CD8-positive, alpha-beta memory T cell (primary cell): ENCODE data around the gene PPFIBP2. TPM values are rescaled to one million over a fixed set of nuclear protein-coding genes. Genes with fewer than 3 reads are reported as not detected.
A peak's percentile ranks its signal among the peaks of the same experiment; 100 is the strongest.

Source experiments
- CTCF ChIA-PET: fragments of 350-600 bp; sonication (Branson Sonifier 250); formaldehyde crosslinking; loops from one replicate; lab custom pipeline; 2021; ENCODE audit warnings: antibody characterized with exemption; lab: Charles Lee
- POLR2A ChIA-PET: fragments of 350-600 bp; sonication (Branson Sonifier 250); formaldehyde crosslinking; loops from one replicate; lab custom pipeline; 2021; ENCODE audit warnings: antibody characterized with exemption; lab: Charles Lee
- DNase-seq, 5 donors: peaks; one replicate each; pipeline versions ENCODE4 v3.0.0 to v3.0.0-alpha.2; 2020 to 2022; ENCODE audit warnings: mixed read lengths in 1 of 5
- H3K27ac ChIP-seq: one replicate; pipeline ENCODE4 v1.7.0; 2013; ENCODE audit warnings: low read depth, mild to moderate bottlenecking, low read length, moderate library complexity
- H3K27me3 ChIP-seq: 2 replicates; pipeline ENCODE4 v1.7.0; 2013; ENCODE audit warnings: low read length, mild to moderate bottlenecking; ENCODE audit not compliant: insufficient read depth, poor library complexity, severe bottlenecking
- H3K36me3 ChIP-seq: 2 replicates; pipeline ENCODE4 v1.7.0; 2013; ENCODE audit warnings: mild to moderate bottlenecking, low read length, moderate library complexity; ENCODE audit not compliant: insufficient read depth
- H3K4me1 ChIP-seq: 2 replicates; pipeline ENCODE4 v1.7.0; 2013; ENCODE audit warnings: mild to moderate bottlenecking, low read length, moderate library complexity; ENCODE audit not compliant: insufficient read depth
- H3K4me3 ChIP-seq: 2 replicates; pipeline ENCODE4 v1.7.0; 2013; ENCODE audit warnings: mild to moderate bottlenecking, low read length
- H3K9me3 ChIP-seq: 2 replicates; pipeline ENCODE4 v1.7.0; 2013; ENCODE audit warnings: mild to moderate bottlenecking, low read length
- H3K27ac Mint-ChIP-seq, 8 donors: one replicate each; pipeline ENCODE4 v1.8.0; 2020 to 2021; ENCODE audit warnings: mixed read lengths in 8 of 8, mild to moderate bottlenecking in 6 of 8, inconsistent platforms in 3 of 8, moderate library complexity in 3 of 8
- H3K27me3 Mint-ChIP-seq, 2 donors: one replicate each; pipeline ENCODE4 v1.8.0; 2020 to 2021; ENCODE audit warnings: mixed read lengths in 2 of 2, mild to moderate bottlenecking in 1 of 2, moderate library complexity in 1 of 2
- H3K36me3 Mint-ChIP-seq, 3 donors: one replicate each; pipeline ENCODE4 v1.8.0; 2020 to 2021; ENCODE audit warnings: mixed read lengths in 3 of 3, inconsistent platforms in 1 of 3, mild to moderate bottlenecking in 1 of 3
- H3K4me1 Mint-ChIP-seq, 3 donors: one replicate each; pipeline ENCODE4 v1.8.0; 2020 to 2021; ENCODE audit warnings: mixed read lengths in 3 of 3, inconsistent platforms in 1 of 3, mild to moderate bottlenecking in 1 of 3
- H3K4me3 Mint-ChIP-seq, 7 donors: one replicate each; pipeline ENCODE4 v1.8.0; 2020 to 2021; ENCODE audit warnings: mixed read lengths in 7 of 7, mild to moderate bottlenecking in 6 of 7, moderate library complexity in 4 of 7, inconsistent platforms in 2 of 7
- H3K9me3 Mint-ChIP-seq, 5 donors: one replicate each; pipeline ENCODE4 v1.8.0; 2020 to 2022; ENCODE audit warnings: mixed read lengths in 5 of 5, mild to moderate bottlenecking in 3 of 5, moderate library complexity in 2 of 5, inconsistent platforms in 1 of 5
- polyA plus RNA-seq: library from polyadenylated mRNA; unstranded; fragments of 300-500 nt; fragmentation: Illumina TruSeq; gene quantifications from one replicate; pipeline ENCODE4 v1.2.3, GENCODE V29; 2021
- total RNA-seq, 2 experiments: library from RNA; stranded (reverse); gene quantifications; one replicate each; pipeline ENCODE4 v1.2.3, GENCODE V29; 2021

Gene PPFIBP2
- total and polyA plus RNA-seq, 3 experiments from 2014 or later, result 3.9 to 6.8 (median 4.4) TPM

DNA sequence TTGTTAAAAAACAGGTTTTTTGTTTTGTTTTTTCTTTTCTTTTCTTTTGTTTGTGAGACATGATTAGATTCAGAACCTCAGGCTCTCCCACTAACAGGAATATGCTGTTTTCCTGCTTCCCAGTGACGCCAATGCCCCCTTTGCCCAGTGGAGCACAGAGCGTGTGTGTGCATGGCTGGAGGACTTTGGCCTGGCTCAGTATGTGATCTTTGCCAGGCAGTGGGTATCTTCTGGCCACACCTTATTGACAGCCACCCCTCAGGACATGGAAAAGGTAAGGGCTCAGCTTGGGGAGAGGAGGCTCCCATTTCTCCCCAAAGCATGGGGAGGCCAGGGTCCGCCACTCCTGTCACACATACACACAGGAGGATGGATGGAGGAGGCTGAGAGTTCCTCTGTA lies 134.5 kb downstream of the PPFIBP2 start:
- H3K9me3 Mint-ChIP-seq, result no peaks in the 10 kb centered on the region
- H3K27me3 Mint-ChIP-seq, result no peaks in the 10 kb centered on the region
- peaks cover 0 to 62% (median 11%) of the 10 kb centered on the region in 3 donors for H3K36me3 Mint-ChIP-seq
- no peak overlapping the region for H3K27ac Mint-ChIP-seq
- Histone ChIP-seq H3K27ac (no peak overlapping the region), H3K4me1 (no peaks in the 10 kb centered on the region), H3K9me3 (no peaks in the 10 kb centered on the region), H3K27me3 (no peaks in the 10 kb centered on the region), H3K4me3 (no peak overlapping the region), H3K36me3 (no peaks in the 10 kb centered on the region)
- no peaks in the 10 kb centered on the region for H3K4me1 Mint-ChIP-seq
- H3K4me3 Mint-ChIP-seq, result no peak overlapping the region
- ChIA-PET POLR2A (no interaction called here), CTCF (interaction anchor here (1.3 kb wide), 1 partner anchor 18 kb away, joined by 5 read pairs; no protein-coding TSS in a partner anchor)
- no peak for DNase-seq

DNA sequence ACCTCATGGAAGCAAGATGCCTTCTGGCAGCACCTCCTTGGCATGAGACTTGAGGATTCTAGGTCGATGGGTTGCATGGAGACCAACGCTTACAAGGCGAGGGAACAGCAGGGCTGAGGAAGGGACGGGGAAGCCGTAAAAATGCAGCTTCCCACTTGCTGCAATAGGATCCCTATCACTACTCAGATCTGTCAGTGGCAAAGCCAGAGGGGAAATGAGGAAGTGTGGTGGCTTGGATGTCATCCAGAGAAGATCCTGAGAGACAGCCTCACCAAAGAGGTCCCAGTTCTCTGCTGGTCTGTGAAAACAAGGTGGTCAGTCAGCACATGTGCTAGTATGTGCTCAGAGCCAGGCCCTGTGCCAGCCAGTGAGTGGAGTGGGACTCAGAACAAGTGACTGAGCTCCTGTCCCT lies 137.3 kb downstream of the PPFIBP2 start:
- no peak for DNase-seq
- no peak overlapping the region for H3K4me3 Mint-ChIP-seq
- H3K27ac Mint-ChIP-seq, result no peak overlapping the region
- Histone ChIP-seq H3K4me3 (no peak overlapping the region), H3K4me1 (no peaks in the 10 kb centered on the region), H3K9me3 (no peaks in the 10 kb centered on the region), H3K36me3 (no peaks in the 10 kb centered on the region), H3K27ac (no peak overlapping the region), H3K27me3 (no peaks in the 10 kb centered on the region)
- peaks cover 0 to 65% (median 11%) of the 10 kb centered on the region in 3 donors for H3K36me3 Mint-ChIP-seq
- ChIA-PET POLR2A (no interaction called here), CTCF (interaction anchor here (1.1 kb wide), 1 partner anchor 8 kb away, joined by 3 read pairs; no protein-coding TSS in a partner anchor)
- H3K9me3 Mint-ChIP-seq, result no peaks in the 10 kb centered on the region
- no peaks in the 10 kb centered on the region for H3K4me1 Mint-ChIP-seq
- peaks cover 0 to 1% of the 10 kb centered on the region in 2 donors for H3K27me3 Mint-ChIP-seq

DNA sequence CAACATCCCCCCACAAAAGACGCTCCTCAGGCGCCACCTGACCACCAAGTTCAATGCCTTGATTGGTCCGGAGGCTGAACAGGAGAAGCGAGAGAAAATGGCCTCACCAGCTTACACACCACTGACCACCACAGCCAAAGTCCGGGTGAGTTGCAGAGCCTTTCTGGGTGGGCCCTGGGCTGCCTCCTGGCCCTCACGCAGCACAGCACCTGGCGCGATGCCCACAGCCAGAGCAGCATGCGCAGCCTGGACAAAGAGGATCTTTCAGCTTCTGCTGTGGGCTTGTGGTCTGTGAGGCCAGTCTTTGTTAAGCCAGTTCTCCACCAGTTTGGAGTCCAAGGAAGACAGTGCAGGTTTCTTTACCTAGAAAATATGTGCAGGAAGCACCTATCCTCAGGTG lies 137.9 kb downstream of the PPFIBP2 start:
- Histone ChIP-seq H3K4me3 (no peak overlapping the region), H3K4me1 (no peaks in the 10 kb centered on the region), H3K27ac (no peak overlapping the region), H3K27me3 (no peaks in the 10 kb centered on the region), H3K36me3 (no peaks in the 10 kb centered on the region), H3K9me3 (no peaks in the 10 kb centered on the region)
- Mint-ChIP-seq H3K27me3 (peaks cover 0 to 1% of the 10 kb centered on the region in 2 donors), H3K27ac (no peak overlapping the region), H3K36me3 (peaks cover 0 to 65% (median 11%) of the 10 kb centered on the region in 3 donors), H3K4me1 (no peaks in the 10 kb centered on the region), H3K4me3 (no peak overlapping the region), H3K9me3 (no peaks in the 10 kb centered on the region)
- CTCF ChIA-PET, result interaction anchor here (1.1 kb wide), 1 partner anchor 9 kb away, joined by 3 read pairs; no protein-coding TSS in a partner anchor
- no peak for DNase-seq
- POLR2A ChIA-PET, result no interaction called here

DNA sequence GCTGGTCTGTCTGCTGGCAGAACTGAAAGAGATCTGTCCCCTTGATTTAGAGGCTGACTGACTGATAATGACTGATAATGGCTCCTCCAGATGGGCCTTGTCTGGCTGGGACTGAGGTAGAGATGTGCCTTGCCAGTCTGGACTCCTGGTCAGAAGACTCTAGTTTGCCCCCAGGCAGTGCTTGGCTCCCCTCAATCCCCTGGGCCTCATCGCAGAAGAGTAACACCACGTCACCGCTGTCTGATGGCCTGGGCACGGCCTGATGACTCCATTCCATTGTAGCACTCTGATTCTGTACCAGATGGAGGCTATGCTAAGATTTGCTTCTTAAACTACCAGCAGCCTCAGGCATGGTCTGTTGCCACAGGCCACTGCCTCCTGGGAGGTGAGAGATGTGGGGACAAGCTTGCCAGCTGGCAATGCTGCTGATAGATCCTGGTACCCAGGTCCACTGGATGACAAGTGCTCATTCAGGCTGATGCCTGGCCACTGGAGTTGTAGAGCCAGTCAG lies 140.5 kb downstream of the PPFIBP2 start:
- POLR2A ChIA-PET, result no interaction called here
- peaks cover 0 to 4% of the 10 kb centered on the region in 2 donors for H3K27me3 Mint-ChIP-seq

DNA sequence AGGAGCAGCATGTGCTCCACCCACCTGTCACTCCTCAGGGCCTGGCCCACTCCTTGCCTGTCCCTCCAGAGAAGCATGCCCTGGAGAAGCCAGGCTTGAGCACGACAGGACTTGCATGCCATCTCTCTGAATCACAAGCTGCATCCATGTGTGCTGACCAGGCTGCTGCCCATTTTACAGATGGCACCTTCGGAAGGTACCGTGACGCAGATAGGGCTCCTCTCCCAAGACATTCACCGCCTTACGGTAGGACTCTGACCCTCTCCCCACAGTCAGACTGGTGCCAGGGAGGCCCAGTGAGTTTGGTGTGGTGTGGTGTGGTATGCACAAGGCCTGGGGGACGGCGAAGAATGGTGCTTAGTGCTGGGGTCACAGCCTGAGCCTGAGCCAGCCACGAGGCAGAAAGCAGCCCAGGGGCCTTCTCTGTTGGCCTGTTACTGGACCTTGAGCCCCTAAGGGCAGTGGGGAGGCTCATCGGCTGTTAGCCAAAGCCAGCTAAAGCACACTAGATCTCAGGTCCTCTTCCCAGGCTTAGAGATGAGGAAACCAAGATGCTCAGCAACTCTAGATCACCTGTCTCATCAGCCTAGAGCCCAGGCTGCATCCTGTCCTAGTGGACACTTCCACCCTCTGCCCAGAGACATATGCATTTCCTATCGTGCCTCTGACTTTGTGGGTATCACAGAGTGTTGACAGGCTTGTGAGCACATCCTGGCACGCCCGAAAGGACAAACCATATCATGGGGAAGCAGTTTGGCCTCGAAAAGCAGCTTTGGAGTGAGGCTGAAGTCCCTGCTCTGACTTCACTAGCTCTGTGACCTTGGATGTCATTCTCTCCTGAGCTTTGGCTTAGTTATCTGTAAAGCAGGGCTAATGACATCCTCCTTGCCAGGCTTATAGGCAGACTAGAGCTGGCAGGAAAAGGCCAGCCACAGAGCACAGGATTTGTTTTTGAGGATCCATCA lies 141.7 kb downstream of the PPFIBP2 start:
- Mint-ChIP-seq H3K27me3 (peaks cover 0 to 4% of the 10 kb centered on the region in 2 donors), H3K4me1 (no peaks in the 10 kb centered on the region), H3K9me3 (no peaks in the 10 kb centered on the region), H3K36me3 (peaks cover 0 to 40% (median 4%) of the 10 kb centered on the region in 3 donors), H3K4me3 (no peak overlapping the region), H3K27ac (no peak overlapping the region)
- Histone ChIP-seq H3K27me3 (no peaks in the 10 kb centered on the region), H3K4me1 (no peaks in the 10 kb centered on the region), H3K36me3 (no peaks in the 10 kb centered on the region), H3K9me3 (no peaks in the 10 kb centered on the region), H3K4me3 (no peak overlapping the region), H3K27ac (no peak overlapping the region)
- DNase-seq, result no peak
- CTCF ChIA-PET, result interaction anchor here (0.8 to 1.9 kb wide), 2 partner anchors 10 to 142 kb away, joined by 4 to 16 read pairs; partner anchors contain the start of gene PPFIBP2
- POLR2A ChIA-PET, result no interaction called here

More for the DNA sequence above, 140.5 kb downstream of the PPFIBP2 start:
- no peak overlapping the region for H3K27ac Mint-ChIP-seq
- Histone ChIP-seq H3K36me3 (no peaks in the 10 kb centered on the region), H3K4me1 (no peaks in the 10 kb centered on the region), H3K9me3 (no peaks in the 10 kb centered on the region), H3K27ac (no peak overlapping the region), H3K27me3 (no peaks in the 10 kb centered on the region), H3K4me3 (no peak overlapping the region)
- CTCF ChIA-PET, result interaction anchor here (1.0 kb wide), 1 partner anchor 142 kb away, joined by 3 read pairs; no protein-coding TSS in a partner anchor
- H3K4me1 Mint-ChIP-seq, result no peaks in the 10 kb centered on the region
- H3K9me3 Mint-ChIP-seq, result no peaks in the 10 kb centered on the region
- peaks cover 0 to 53% (median 11%) of the 10 kb centered on the region in 3 donors for H3K36me3 Mint-ChIP-seq
- no peak for DNase-seq
- H3K4me3 Mint-ChIP-seq, result no peak overlapping the region

DNA sequence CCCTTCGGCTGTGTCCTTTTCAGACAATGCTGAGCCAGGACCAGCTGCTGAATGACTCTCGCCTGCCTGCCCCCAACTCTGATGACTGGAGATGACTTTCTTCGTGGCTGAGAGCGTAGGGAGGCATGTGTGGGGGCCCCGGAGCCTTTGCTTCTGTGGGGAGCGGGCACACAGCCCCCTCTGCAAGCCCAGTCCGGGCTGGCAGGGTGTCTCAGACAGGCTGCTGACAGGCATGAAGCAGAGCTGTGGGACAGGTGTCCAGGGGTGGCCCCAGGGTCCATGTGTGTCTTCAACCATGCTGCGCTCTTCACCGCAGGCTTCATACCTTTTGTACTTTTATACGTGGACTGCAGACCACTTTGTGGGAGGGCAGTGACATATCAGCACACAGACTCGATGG lies 142.9 kb downstream of the PPFIBP2 start:
- H3K36me3 ChIP-seq, result no peaks in the 10 kb centered on the region
- no peaks in the 10 kb centered on the region for H3K9me3 ChIP-seq
- H3K27me3 ChIP-seq, result no peaks in the 10 kb centered on the region
- POLR2A ChIA-PET, result no interaction called here
- H3K4me3 ChIP-seq, result no peak overlapping the region
- CTCF ChIA-PET, result interaction anchor here (0.8 to 1.9 kb wide), 4 partner anchors 8 to 330 kb away, joined by 3 to 16 read pairs (median 4); partner anchors contain the start of genes EIF3F and PPFIBP2
- no peak overlapping the region for H3K27ac ChIP-seq
- no peak overlapping the region for H3K27ac Mint-ChIP-seq
- peaks cover 0 to 29% (median 2%) of the 10 kb centered on the region in 3 donors for H3K36me3 Mint-ChIP-seq
- no peak for DNase-seq
- H3K4me1 ChIP-seq, result no peaks in the 10 kb centered on the region
- H3K27me3 Mint-ChIP-seq, result peaks cover 0 to 4% of the 10 kb centered on the region in 2 donors
- no peaks in the 10 kb centered on the region for H3K9me3 Mint-ChIP-seq
- no peaks in the 10 kb centered on the region for H3K4me1 Mint-ChIP-seq
- no peak overlapping the region for H3K4me3 Mint-ChIP-seq

DNA sequence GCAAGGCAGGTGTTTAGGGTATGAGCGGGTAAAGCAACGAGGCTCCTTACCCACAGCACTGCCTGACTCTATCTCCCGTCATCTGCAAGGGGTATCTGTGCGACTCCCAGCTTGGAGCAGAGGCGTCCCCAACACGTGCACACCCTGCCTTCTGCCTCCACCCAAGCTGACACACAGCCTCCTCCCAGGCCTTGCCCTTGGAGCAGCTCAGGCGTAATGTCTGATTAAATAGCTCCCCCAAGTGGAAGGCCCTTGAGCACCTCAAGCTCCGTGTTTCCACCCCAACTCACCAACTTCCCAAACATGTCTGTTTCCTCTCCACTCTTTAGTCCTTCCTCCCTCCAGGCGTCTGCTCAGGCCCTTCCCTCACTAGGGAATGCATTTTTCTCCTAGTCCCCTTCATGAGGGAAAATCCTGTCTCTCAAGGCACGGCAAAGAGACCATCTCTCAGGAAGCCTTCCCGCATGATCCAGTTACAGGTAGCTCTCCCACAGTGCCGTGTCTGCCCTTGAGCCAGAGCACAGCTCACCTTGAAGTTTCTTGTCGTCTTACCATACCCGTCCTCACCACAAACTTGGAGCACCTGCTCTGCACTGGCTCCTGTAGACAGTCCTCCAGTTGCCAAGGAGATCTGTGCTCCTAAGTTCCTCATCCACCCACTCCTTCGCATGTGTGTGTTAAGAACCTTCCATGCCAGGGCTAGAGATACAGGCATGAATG lies 143.7 kb downstream of the PPFIBP2 start:
- H3K4me3 Mint-ChIP-seq, result no peak overlapping the region
- DNase-seq, result peak in 2 of 5 donors; percentile 17 to 35
- no peaks in the 10 kb centered on the region for H3K4me1 ChIP-seq
- no peaks in the 10 kb centered on the region for H3K9me3 Mint-ChIP-seq
- H3K36me3 ChIP-seq, result no peaks in the 10 kb centered on the region
- H3K36me3 Mint-ChIP-seq, result peaks cover 0 to 21% (median 2%) of the 10 kb centered on the region in 3 donors
- H3K27ac ChIP-seq, result no peak overlapping the region
- no peak overlapping the region for H3K27ac Mint-ChIP-seq
- peaks cover 0 to 4% of the 10 kb centered on the region in 2 donors for H3K27me3 Mint-ChIP-seq
- H3K9me3 ChIP-seq, result no peaks in the 10 kb centered on the region
- no peaks in the 10 kb centered on the region for H3K4me1 Mint-ChIP-seq
- CTCF ChIA-PET, result interaction anchor here (1.3 to 1.9 kb wide), 3 partner anchors 144 to 329 kb away, joined by 3 to 16 read pairs (median 5); partner anchors contain the start of genes EIF3F and PPFIBP2
- H3K4me3 ChIP-seq, result no peak overlapping the region
- no peaks in the 10 kb centered on the region for H3K27me3 ChIP-seq
- POLR2A ChIA-PET, result no interaction called here
